ENCODE measurements around the gene DGCR2. TPM values are rescaled to one million over a fixed set of nuclear protein-coding genes. Genes with fewer than 3 reads are reported as not detected.
A peak's percentile ranks its signal among the peaks of the same experiment; 100 is the strongest.

Gene DGCR2
- total RNA-seq, 1 experiment from 2014 or later, result 41.1 TPM

- H3K27me3 ChIP-seq (replicated peaks; ENCODE audit: insufficient read depth, low read depth, low read length, poor library complexity), result no peaks in the 10 kb centered on the region
- H3K4me1 ChIP-seq (ENCODE audit: insufficient read depth, low read length, poor library complexity, severe bottlenecking), result no peaks in the 10 kb centered on the region
- no peak for DNase-seq (ENCODE audit: low spot score)
- BruUV-seq (replicated peaks), result no TSS peak
- TF ChIP-seq CTCF (conservative IDR thresholded peaks at IDR 0.05; ENCODE audit: low read depth, low read length), result no peak
- no peak for TF ChIP-seq EZH2 (IDR thresholded peaks at IDR 0.05; ENCODE audit: borderline replicate concordance, low read depth, low read length, poor library complexity, severe bottlenecking)
- H3K27ac ChIP-seq (ENCODE audit: low read depth, low read length, poor library complexity, severe bottlenecking), result peak overlapping the region; percentile 23
- no peaks in the 10 kb centered on the region for H3K9me3 ChIP-seq (ENCODE audit: low read depth, low read length, poor library complexity, severe bottlenecking)
- no peak overlapping the region for H3K4me3 ChIP-seq (ENCODE audit: low read depth, low read length, poor library complexity, severe bottlenecking)
- ChIA-PET POLR2A (ENCODE audit: low non-redundant PET) (no interaction called here), CTCF (no interaction called here)
- intact Hi-C loops (cut with micrococcal nuclease; ENCODE audit: unreplicated experiment), result no loop called here
- no peaks in the 10 kb centered on the region for H3K36me3 ChIP-seq (ENCODE audit: insufficient read depth, low read length, poor library complexity, severe bottlenecking)
Observed at GRCh38 chr22:19098157-19098556, 24.1 kb downstream of the DGCR2 start.

GRCh38 chr22:19097518-19097917, 24.7 kb downstream of the DGCR2 start:
- Histone ChIP-seq H3K27ac (ENCODE audit: low read depth, low read length, poor library complexity, severe bottlenecking) (peak overlapping the region; percentile 23), H3K4me3 (ENCODE audit: low read depth, low read length, poor library complexity, severe bottlenecking) (no peak overlapping the region), H3K27me3 (replicated peaks; ENCODE audit: insufficient read depth, low read depth, low read length, poor library complexity) (no peaks in the 10 kb centered on the region), H3K36me3 (ENCODE audit: insufficient read depth, low read length, poor library complexity, severe bottlenecking) (no peaks in the 10 kb centered on the region), H3K9me3 (ENCODE audit: low read depth, low read length, poor library complexity, severe bottlenecking) (no peaks in the 10 kb centered on the region), H3K4me1 (ENCODE audit: insufficient read depth, low read length, poor library complexity, severe bottlenecking) (no peaks in the 10 kb centered on the region)
- ChIA-PET POLR2A (ENCODE audit: low non-redundant PET) (no interaction called here), CTCF (no interaction called here)
- TF ChIP-seq CTCF (conservative IDR thresholded peaks at IDR 0.05; ENCODE audit: low read depth, low read length) (no peak), EZH2 (IDR thresholded peaks at IDR 0.05; ENCODE audit: borderline replicate concordance, low read depth, low read length, poor library complexity, severe bottlenecking) (no peak)
- no peak for DNase-seq (ENCODE audit: low spot score)
- intact Hi-C loops (cut with micrococcal nuclease; ENCODE audit: unreplicated experiment), result no loop called here
- BruUV-seq (replicated peaks), result no TSS peak

GRCh38 chr22:19096555-19096954, 25.7 kb downstream of the DGCR2 start:
- BruUV-seq (replicated peaks), result no TSS peak
- CTCF ChIA-PET, result interaction anchor here (0.6 kb wide), 2 partner anchors 11 to 1820 kb away, joined by 3 to 4 read pairs; partner anchors contain the start of gene CRKL
- no peak for DNase-seq (ENCODE audit: low spot score)
- POLR2A ChIA-PET (ENCODE audit: low non-redundant PET), result no interaction called here
- TF ChIP-seq CTCF (conservative IDR thresholded peaks at IDR 0.05; ENCODE audit: low read depth, low read length) (no peak), EZH2 (IDR thresholded peaks at IDR 0.05; ENCODE audit: borderline replicate concordance, low read depth, low read length, poor library complexity, severe bottlenecking) (no peak)
- intact Hi-C loops (cut with micrococcal nuclease; ENCODE audit: unreplicated experiment), result no loop called here
- no peaks in the 10 kb centered on the region for H3K9me3 ChIP-seq (ENCODE audit: low read depth, low read length, poor library complexity, severe bottlenecking)
- H3K4me1 ChIP-seq (ENCODE audit: insufficient read depth, low read length, poor library complexity, severe bottlenecking), result no peaks in the 10 kb centered on the region
- no peaks in the 10 kb centered on the region for H3K36me3 ChIP-seq (ENCODE audit: insufficient read depth, low read length, poor library complexity, severe bottlenecking)
- H3K4me3 ChIP-seq (ENCODE audit: low read depth, low read length, poor library complexity, severe bottlenecking), result no peak overlapping the region
- H3K27ac ChIP-seq (ENCODE audit: low read depth, low read length, poor library complexity, severe bottlenecking), result no peak overlapping the region
- no peaks in the 10 kb centered on the region for H3K27me3 ChIP-seq (replicated peaks; ENCODE audit: insufficient read depth, low read depth, low read length, poor library complexity)
